RCC 7860 (cell line): ENCODE measurements around the gene VASN.

Experiments
- DNase-seq: peaks from one replicate; pipeline ENCODE4 v3.0.0-alpha.2; 2015; ENCODE audit warnings: low spot score
- FAIRE-seq: peaks from 2 replicates; lab custom pipeline; 2012; peaks lifted over from hg19 to GRCh38; lab: Jason Lieb, UNC

VASN gene

DNA sequence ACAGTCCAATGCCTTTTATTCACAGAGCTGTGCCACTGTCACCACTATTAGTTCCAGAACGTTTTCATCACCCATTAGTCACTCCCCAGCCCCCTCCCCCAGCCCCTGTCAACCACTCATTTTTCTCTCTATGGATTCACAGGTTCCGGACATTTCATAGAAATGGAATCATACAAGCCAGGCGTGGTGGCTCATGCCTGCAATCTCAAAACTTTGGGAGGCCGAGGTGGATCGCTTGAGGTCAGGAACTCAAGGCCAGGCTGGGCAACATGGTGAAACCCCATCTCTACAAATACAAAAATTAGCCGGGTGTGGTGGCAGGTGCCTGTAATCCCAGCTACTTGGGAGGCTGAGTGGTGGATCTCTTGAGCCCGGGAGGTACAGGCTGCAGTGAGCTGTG is 19.8 kb upstream of the VASN start:
- no peak for FAIRE-seq

DNA sequence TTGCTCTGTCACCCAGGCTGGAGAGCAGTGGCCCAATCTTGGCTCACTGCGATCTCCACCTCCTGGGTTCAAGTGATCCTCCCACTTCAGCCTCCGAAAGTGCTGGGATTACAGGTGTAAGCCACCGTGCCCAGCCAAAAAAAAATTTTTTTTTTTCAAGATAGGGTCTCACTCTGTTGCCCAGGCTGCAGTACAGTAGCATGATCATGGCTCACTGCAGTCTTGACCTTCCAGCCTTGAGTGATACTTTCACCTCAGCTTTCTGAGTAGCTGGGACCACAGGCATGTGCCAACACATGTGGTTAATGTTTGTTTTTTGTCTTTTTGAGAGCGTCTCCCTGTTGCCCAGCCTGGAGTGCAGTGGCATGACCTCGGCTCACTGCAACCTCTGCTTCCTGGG is 18.8 kb upstream of the VASN start:
- FAIRE-seq, result no peak
- no peak for DNase-seq

More for the DNA sequence above, 19.8 kb upstream of the VASN start:
- peak; percentile 37 for DNase-seq

DNA sequence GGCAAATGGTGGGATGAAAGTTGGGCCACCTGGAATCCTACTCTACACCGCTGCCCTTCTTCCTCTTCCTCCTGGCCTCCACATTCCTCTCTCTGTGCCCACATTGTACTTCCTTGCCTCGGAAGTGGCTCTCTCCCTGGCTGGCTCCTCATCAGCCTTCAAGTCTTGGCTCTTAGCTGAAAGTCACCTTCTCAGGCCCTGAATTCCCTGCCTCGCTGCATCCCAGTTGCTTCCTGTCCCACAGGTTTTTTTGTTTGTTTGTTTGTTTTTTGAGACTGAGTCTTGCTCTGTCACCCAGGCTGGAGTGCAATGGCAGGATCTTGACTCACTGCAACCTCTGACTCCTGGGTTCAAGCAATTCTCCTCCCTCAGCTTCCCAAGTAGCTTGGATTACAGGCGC is 18.0 kb upstream of the VASN start:
- DNase-seq (no peak), FAIRE-seq (no peak)

DNA sequence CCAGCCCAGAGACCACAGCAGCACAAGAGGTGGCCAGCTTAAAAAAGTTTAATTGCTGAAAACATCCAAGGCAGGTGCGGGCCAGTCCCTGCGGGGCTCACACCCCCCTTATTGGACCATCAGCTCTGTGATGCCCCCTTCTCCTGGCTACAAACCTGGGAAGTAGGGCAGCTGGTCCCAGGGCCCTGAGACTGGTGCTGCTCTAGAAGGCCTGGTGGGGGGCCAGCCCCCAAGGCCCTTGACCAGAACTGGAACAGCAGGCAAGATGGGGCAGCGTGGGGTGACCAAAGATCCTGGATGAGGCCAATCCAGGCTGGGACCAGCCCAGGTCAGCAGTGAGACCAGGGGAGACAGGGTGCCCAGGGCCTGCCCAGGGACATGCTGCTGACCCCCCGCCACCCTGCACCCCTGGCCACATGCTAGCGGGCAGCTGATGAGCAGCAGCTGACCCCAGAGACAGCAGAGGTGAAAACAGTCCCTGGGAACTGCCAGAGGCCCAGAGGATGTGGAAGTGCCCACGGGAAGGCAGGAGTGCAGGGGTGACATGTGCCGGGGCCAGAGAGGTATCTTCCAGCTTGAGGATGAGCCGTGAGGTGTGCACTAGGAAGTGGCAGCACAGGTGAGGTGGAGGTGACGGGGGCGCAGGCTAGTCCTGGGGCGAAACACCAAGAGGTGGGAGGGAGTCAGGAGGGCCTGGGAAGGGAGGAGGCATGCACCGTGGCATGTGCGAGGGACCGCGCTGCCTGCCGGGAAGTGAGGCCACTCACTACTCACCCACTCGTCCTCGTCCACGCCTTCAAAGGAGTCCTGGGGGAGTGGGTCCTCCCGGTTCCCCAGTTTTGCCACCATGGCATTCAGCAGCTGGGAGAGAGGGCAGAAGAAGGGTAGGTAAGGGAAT is 16.9 kb upstream of the VASN start:
- FAIRE-seq (no peak), DNase-seq (no peak)

DNA sequence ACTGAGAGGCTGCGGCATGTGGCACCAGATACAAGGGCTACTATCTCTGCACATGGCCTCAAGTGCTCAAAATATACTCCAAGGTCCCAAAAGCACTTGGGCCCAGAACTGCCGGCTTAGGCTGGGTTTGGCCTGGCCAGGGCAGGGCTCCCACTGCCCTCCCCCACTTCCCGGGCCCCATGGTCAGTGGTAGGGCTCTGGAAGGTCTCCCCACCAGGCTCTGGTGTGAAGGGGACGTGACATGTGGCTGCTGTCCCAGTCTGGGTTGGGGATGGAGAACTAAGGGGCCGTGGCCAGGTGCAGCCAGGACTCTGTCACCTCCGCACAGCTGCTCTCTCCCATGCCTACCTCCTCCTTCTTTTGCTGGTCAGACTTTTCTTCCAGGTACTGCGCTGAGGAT is 14.8 kb upstream of the VASN start:
- no peak for FAIRE-seq

DNA sequence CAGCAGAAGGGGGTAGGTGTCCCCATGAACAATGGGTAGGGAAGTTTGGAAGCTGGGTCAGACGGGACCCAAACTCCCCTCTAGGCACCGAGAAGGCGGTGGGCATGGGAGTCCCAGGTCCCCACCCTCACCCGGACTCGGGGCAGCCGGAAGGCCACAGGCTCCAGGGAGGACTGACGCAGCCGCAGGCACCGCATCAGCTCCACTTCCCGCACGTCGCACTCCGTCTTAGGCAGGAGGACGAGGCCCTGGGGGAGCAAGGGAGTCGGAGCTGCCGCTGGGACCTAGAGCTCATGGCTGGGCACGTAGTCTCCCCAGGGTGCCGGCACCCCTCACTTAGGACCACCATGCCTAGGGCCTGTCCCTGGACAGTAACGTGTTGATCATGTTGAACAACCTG is 13.4 kb upstream of the VASN start:
- DNase-seq, result no peak
- no peak for FAIRE-seq

More for the DNA sequence above, 14.8 kb upstream of the VASN start:
- no peak for DNase-seq

DNA sequence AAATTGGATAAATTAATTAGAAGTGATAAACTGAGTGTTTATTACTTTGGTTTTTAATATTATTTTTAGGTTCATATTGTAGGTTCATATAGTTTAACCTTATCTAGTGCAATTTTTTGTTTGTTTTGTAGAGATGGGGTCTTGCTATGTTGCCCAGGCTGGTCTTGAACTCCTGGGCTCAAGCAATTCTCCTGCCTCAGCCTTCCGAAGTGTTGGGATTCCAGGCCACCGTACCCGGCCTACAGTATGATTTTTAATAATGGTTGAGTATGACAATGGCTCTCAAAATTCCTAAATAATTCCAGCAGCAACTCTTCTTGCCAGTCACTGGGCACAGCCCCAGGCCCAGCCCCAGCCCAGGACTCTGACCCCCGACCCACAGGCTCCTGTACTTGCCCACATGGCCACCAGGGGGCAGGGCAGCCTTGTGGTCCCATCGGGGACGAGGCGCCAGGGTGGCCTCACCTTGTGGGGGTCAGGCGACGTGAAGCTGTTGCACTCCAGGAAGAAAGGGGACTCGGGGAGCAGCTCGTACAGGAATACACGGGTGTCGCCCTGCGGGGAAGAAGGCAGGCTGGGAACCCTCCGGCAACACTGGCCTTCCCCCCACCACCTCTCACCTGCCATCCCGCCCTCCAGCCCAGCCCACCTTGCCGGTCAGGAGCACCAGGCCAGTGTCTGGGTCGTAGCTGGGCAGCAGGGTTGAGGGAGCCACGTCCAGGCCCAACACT is 12.7 kb upstream of the VASN start:
- no peak for FAIRE-seq
- DNase-seq, result no peak

DNA sequence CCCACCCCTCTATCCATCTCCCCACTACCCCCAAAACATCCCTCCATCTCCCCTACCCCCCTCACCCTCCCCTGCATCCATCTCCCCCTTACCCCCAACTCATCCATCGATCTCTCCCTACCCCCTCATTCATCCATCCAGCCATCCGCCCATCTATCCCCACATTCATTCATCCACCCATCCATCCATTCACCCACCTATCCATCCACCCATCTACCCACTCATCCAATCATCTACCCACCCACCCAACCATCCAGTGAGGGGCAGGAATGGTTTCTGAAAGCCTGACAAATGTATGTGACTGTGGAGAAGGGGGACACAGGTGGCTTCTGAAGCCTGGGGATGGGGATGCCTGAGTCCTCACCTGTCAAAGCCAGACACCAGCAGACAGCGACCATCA is 11.7 kb upstream of the VASN start:
- FAIRE-seq, result no peak

DNA sequence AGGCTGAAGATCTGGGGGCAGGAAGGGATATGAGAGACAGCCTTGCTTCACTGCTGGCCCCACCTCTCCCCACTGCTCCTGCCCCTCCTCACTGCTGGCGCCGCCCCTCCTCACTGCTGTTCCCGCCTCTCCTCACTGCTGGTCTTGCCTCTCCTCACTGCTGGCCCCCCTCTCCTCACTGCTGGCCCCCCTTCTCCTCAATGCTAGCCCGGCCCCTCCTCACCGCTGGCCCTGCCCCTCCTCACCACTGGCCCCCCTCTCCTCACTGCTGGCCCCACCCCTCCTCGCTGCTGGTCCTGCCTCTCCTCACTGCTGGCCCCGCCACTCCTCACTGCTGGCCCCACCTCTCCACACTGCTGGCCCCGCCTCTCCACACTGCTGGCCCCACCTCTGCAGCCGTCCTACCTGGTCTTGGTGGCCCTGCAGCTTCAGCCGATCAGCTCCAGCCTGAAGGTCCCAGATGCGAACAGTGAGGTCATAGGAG is 11.1 kb upstream of the VASN start:
- FAIRE-seq, result no peak
- DNase-seq, result no peak

More for the DNA sequence above, 11.7 kb upstream of the VASN start:
- DNase-seq, result no peak

DNA sequence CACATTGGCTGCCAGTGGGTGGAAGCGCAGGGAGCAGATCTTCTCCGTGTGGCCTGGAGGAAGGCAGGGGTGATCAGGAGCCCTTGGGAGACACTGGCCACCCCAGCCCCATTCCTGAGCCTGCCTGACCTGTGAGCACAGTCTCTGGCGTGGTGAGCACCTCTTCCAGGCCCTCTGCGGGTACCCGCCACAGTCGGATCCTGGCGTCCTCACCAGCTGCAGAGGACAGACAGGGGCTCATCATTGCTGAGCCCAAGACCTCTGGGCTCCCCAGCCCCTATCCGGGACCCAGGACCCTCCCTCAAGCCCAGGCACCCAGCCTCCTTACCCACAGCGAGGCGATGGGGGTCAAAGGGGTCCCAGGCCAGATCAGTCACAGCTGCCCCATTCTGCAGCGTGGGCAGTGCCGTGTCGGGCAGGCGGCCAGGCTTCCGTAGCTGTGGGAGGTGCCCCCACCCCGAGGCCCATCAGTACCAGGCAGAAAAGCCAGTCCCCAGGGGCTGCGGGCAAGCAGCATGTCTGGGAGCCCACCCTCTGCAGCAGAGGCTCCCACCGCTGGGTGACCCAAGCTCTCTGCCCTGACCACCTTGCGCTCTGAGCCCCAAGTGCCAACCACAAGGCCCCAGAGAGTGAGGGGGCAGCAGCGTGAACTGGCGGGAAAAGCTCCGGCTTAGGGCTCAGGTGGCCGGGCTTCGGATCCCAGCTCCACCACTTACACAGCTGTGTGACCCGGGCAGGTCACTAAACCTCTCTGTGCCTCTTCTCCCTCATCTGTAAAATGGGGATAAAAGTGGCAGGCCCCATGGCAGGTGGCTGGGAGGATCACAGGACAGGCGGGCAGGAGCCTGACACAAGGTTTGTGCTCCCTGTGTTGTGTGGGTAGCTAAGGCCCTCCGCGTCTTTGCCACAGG is 10.4 kb upstream of the VASN start:
- DNase-seq (no peak), FAIRE-seq (no peak)

DNA sequence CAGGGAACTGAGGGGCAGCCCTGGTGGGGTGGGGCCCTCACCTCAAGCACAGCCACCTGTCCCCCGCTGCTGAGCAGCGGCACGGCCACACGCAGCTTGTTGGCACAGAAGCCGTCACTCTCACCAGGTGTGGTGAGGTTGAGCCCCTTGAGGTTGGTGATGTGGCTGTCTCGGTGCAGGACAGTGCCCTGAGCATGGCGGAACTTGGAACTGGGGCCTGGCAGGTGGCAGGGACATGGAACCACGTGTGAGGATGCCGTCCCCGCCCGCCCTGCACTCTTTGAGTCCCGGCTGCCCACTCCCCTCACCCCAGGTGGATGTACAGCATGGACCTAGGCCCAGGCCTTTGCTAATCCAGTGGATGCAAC is 9.7 kb upstream of the VASN start:
- no peak for FAIRE-seq
- no peak for DNase-seq

DNA sequence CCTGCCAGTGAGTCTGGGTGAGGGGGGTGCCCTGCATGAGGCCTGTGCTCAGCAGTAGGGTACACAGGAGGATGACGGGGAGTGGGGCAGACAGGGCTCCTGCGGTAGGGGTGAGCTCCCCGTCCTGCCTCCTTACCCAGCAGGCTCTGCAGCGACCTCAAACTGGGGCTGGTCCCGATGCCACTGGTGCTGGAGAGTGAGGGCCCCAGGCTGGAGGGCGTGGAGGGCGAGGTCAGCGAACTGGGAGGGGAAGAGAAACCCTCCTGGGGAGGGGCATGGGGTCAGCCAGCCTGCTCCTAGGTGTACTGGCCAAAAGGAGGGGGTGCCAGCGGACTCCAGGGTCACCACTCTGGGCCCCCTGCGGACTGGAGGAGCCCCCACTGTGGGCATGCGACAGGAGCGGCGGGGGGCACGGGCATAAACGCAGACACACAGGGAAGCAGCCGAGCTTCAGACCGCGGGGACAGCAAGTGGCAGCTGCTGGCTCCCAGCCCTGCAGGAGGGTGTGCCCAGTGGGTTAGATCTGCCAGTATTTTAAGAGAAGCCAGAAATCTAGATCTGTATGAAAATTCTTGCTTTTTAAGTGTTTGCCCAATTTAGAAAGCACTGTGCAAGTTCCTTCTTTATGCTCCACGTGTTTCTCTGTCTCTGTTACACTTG is 9.0 kb upstream of the VASN start:
- FAIRE-seq, result no peak
- DNase-seq, result no peak

DNA sequence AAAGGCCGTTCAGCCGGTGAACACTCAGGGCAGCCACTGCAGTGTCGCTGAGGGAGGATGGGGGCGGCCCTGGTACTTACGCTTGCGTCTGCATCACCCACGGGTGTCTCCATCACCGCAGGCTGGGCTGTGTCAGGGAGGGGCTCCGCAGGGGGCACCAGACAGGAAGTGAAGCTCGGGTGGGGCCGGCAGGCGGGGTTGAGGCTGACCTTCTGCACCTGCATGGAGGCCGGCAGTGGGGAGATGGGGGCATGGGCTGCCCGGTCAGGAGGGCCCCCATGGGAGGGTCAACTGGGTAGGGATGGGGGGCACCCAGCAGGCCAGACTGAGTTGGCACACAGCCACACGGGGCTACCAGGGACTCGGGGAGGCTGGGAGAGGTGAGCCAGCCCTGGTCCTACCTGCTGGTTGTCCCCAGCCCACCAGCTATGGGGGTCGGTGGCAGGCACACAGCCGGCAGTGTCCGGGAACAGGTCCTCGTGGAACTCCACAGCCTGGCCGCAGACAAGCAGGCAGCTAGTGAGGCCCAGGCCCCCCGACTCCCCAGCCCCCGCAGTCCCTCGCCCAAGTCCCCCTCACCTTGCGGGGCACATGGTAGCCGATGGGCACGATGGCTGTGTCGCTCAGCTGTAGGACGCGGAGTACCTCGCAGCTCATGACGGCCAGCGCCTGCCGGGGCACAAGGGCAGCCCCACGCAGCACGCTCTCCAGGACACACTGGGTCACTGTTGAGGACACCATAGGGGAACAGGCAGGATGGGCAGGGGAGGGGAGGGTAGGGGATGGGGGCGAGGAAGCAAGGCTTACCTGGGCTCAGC is 7.2 kb upstream of the VASN start:
- no peak for FAIRE-seq
- no peak for DNase-seq

DNA sequence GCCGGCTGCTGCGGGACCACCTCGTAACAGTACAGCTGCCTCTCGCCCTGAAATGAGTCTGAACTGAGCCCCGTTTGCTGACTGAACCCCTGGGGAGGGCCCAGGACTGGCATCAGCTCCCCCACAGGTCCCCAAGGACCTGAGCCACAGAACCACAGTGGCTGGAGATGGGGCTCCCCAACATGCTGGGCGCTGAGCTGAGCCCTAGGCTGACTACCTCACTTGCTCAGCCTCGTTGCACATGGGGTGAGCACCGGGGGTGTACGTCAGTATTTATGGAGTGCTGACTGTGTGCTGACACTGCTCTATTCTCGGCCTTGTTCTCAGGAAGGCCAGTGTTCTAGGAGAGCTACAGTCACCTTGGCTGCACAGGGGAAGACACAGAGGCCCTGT is 6.6 kb upstream of the VASN start:
- FAIRE-seq (no peak), DNase-seq (no peak)

DNA sequence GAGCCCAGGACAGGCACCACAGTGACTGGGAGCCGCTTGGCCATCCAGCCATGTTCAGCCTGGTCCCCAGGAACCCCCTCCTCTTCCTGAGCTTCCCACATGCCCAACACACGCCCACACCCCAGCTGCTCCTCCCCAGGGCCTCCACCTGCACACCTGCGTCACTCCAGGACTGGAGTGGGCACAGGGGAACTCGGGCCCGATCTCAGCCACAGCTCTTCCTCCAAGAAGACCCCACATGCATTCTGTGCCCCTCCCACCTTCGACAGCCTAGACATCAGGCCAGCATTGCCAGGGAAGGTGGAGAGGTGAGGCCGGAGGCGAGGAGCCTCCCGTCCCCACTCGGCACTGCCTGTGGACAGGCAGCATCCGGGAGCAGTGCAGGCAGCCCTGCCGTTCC is 6.0 kb upstream of the VASN start:
- DNase-seq, result no peak
- no peak for FAIRE-seq

DNA sequence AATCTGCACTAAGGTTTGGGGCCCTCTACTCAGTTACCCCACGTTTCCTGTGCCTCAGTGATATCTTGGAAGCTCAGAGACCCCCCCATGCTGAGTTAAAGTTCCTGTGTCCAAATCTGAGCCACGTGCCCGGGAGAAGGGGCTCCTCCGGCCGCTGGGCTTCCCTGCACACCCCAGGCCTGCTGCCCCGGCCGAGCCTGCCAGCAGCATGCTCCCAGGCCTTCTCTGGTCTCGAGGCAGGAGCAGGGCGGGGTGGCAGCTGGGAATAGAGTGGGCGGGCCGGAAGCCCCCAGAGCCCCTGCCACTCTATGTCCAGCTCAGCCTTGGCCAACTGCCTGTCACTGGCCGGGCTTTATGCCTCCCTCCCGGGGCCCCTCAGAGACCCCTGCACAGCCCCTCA is 5.6 kb upstream of the VASN start:
- FAIRE-seq (no peak), DNase-seq (no peak)

DNA sequence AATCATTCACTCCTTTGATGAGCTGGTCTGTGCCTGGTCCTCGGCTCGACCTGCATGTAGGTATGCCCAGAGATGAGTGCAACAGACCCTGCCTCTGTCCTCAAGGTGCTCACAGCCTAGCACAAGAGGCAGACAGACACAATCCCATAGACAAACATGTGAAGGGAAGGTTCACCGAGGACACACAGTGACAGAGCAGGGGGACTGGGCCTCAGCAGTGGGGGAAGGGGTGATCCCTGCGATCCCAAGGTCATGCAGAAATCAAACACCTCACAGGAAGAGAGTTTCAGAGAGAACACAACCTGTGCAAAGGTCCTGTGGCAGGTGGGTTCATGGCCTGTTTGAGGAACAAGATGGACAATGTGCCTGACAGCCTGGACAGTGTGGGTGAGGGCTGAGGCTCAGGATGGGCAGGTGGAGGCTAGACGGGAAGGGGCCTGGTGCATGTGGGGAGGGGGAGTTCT is 4.2 kb upstream of the VASN start:
- no peak for FAIRE-seq
- no peak for DNase-seq

DNA sequence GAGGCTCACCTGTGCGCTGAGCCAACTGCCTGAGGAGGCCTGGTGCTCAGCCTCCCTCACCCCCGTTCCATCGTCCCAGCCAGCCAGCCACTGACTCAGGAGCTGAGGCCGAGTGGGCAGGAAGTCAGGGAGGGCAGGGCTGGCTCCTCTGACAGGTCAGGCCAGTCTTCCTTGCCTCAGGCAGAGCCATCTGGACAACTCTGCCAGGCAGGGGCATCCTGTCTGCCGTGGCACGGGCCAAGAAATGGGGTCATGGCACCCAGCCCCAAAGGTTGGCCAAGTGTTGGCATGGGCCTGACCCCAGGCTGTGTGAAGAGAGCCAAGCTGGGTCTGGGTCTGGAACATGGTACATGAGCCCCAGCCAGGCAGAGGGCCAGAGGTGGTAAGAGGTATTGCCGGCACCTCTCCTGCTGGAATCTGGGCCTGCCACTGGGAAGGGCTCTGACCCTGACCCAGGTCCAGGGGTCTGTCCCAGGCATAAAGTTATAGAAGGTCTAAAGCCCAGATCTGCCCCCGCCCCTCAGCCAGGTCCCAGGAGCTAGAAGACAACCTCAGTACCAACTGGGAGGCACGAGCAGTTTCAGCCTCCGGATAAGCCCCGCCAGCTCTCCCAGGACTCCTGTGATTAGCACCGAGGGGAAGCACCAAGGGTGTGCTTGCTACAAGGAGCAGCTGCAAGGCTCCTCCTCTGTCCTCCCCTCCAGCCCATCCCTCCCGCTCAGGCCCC is 2.5 kb upstream of the VASN start:
- peak; percentile 65 for DNase-seq
- peak; percentile 4 for FAIRE-seq

DNA sequence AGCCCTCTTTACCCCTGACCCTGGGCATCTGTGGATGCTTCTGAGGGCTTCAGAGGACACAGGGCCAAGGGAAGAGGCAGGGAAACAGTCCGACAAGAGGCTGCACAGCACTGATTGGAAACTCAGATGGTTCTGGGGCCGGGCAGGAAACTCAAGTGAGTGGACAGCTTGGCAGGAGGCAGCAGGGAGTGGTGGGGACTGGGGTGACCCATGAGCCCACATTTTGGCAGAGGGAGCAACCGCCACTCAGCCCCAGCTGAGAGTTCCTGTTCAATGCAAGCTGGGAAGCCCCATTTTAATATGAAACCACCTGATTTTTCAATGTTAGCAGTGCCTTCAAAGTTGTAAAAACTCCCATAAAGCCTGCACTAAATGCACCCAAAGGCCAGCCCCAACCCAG is 1.5 kb upstream of the VASN start:
- FAIRE-seq (no peak), DNase-seq (no peak)
